Activated naive CD4-positive, alpha-beta T cell treated with anti-CD3 and anti-CD28 coated beads, Interleukin-2, amount 10 ng/mL, durations not matched to agents 7 days and 5 days (primary cell): Measurements from ENCODE around the gene TMEM134.
"Not testable (repeated sequence)": the region's sequence is repeated elsewhere in the genome, so short reads cannot be mapped to it uniquely, and the experiment has no call there.

ENCODE experiments used
- CTCF ChIA-PET: fragments of 350-600 bp; sonication (Branson Sonifier 250); formaldehyde crosslinking; loops from one replicate; lab custom pipeline; 2021; ENCODE audit warnings: antibody characterized with exemption; lab: Charles Lee
- DNase-seq: peaks from one replicate; pipeline ENCODE4 v3.0.0-alpha.2; 2020
- H3K27ac Mint-ChIP-seq: one replicate; pipeline ENCODE4 v1.8.0; 2021; ENCODE audit warnings: mild to moderate bottlenecking, moderate library complexity, mixed read lengths
- H3K27me3 Mint-ChIP-seq: one replicate; pipeline ENCODE4 v1.8.0; 2021; ENCODE audit warnings: mild to moderate bottlenecking, mixed read lengths
- H3K36me3 Mint-ChIP-seq: one replicate; pipeline ENCODE4 v1.8.0; 2021; ENCODE audit warnings: mixed read lengths
- H3K4me1 Mint-ChIP-seq: one replicate; pipeline ENCODE4 v1.8.0; 2021; ENCODE audit warnings: mixed read lengths
- H3K4me3 Mint-ChIP-seq: one replicate; pipeline ENCODE4 v1.8.0; 2021; ENCODE audit warnings: mild to moderate bottlenecking, moderate library complexity, mixed read lengths
- H3K9me3 Mint-ChIP-seq: one replicate; pipeline ENCODE4 v1.8.0; 2021; ENCODE audit warnings: mixed read lengths

Gene TMEM134

GRCh38 chr11:67429038-67429668 lies 39.9 kb downstream of the TMEM134 start:
- Mint-ChIP-seq H3K9me3 (no peaks in the 10 kb centered on the region), H3K4me1 (peaks cover 70% of the 10 kb centered on the region), H3K36me3 (peaks cover 14% of the 10 kb centered on the region), H3K27ac (peak overlapping the region; percentile 95), H3K4me3 (peak overlapping the region; percentile 98), H3K27me3 (peaks cover 6% of the 10 kb centered on the region)
- CTCF ChIA-PET: interaction anchor here (0.9 to 1.3 kb wide), 2 partner anchors 8 to 9 kb away, joined by 4 to 5 read pairs; partner anchors contain the start of gene PTPRCAP
- no peak for DNase-seq

GRCh38 chr11:67428052-67429001 lies 40.7 kb downstream of the TMEM134 start, which contains the start of gene RPS6KB2:
TSS of gene RPS6KB2 (plus strand) at chr11:67428494. CDS start at chr11:67428546, 52 bp downstream.
- peaks cover 64% of the 10 kb centered on the region for H3K4me1 Mint-ChIP-seq
- CTCF ChIA-PET: interaction anchor here (0.9 to 1.3 kb wide), 2 partner anchors 9 to 10 kb away, joined by 4 to 5 read pairs; partner anchors contain the start of gene PTPRCAP
- DNase-seq: peak; percentile 100
- peak within 1 kb of the TSS; percentile 98 for H3K4me3 Mint-ChIP-seq
- no peaks in the 10 kb centered on the region for H3K9me3 Mint-ChIP-seq
- peaks cover 13% of the 10 kb centered on the region for H3K36me3 Mint-ChIP-seq
- H3K27ac Mint-ChIP-seq: peak within 1 kb of the TSS; percentile 95
- H3K27me3 Mint-ChIP-seq: peaks cover 6% of the 10 kb centered on the region

GRCh38 chr11:67427364-67427859 lies 41.6 kb downstream of the TMEM134 start:
- Mint-ChIP-seq H3K4me3 (peak overlapping the region; percentile 98), H3K27ac (peak overlapping the region; percentile 95), H3K36me3 (peaks cover 10% of the 10 kb centered on the region), H3K4me1 (peaks cover 62% of the 10 kb centered on the region)
- DNase-seq, H3K9me3 Mint-ChIP-seq, H3K27me3 Mint-ChIP-seq, CTCF ChIA-PET: not testable (repeated sequence)

GRCh38 chr11:67423891-67424613 lies 45.0 kb downstream of the TMEM134 start:
- CTCF ChIA-PET: no interaction called here
- H3K27ac Mint-ChIP-seq: no peak overlapping the region
- peaks cover 2% of the 10 kb centered on the region for H3K36me3 Mint-ChIP-seq
- peaks cover 60% of the 10 kb centered on the region for H3K4me1 Mint-ChIP-seq
- peaks cover 18% of the 10 kb centered on the region for H3K27me3 Mint-ChIP-seq
- H3K4me3 Mint-ChIP-seq: no peak overlapping the region
- no peak for DNase-seq
- H3K9me3 Mint-ChIP-seq: no peaks in the 10 kb centered on the region

GRCh38 chr11:67423466-67423865 lies 45.6 kb downstream of the TMEM134 start:
- Mint-ChIP-seq H3K36me3 (no peaks in the 10 kb centered on the region), H3K9me3 (no peaks in the 10 kb centered on the region), H3K4me1 (peaks cover 63% of the 10 kb centered on the region), H3K4me3 (no peak overlapping the region), H3K27me3 (peaks cover 21% of the 10 kb centered on the region), H3K27ac (no peak overlapping the region)
- no peak for DNase-seq
- CTCF ChIA-PET: interaction anchor here (0.6 kb wide), 1 partner anchor 781 kb away, joined by 3 read pairs; no protein-coding TSS in a partner anchor

- H3K27me3 Mint-ChIP-seq: peaks cover 23% of the 10 kb centered on the region
- no peaks in the 10 kb centered on the region for H3K36me3 Mint-ChIP-seq
- CTCF ChIA-PET: interaction anchor here (0.6 kb wide), 1 partner anchor 781 kb away, joined by 3 read pairs; no protein-coding TSS in a partner anchor
- no peak overlapping the region for H3K4me3 Mint-ChIP-seq
- peaks cover 65% of the 10 kb centered on the region for H3K4me1 Mint-ChIP-seq
- DNase-seq: no peak
- H3K27ac Mint-ChIP-seq: no peak overlapping the region
- no peaks in the 10 kb centered on the region for H3K9me3 Mint-ChIP-seq
These were observed 46.2 kb downstream of the TMEM134 start for GRCh38 chr11:67422891-67423290.

- Mint-ChIP-seq H3K4me3 (peak overlapping the region; percentile 62), H3K9me3 (no peaks in the 10 kb centered on the region), H3K27me3 (peaks cover 27% of the 10 kb centered on the region), H3K27ac (peak overlapping the region; percentile 77), H3K4me1 (peaks cover 64% of the 10 kb centered on the region), H3K36me3 (no peaks in the 10 kb centered on the region)
- DNase-seq: no peak
- CTCF ChIA-PET: interaction anchor here (2.4 kb wide), 1 partner anchor 20 kb away, joined by 9 read pairs; the partner anchor contains the start of gene PPP1CA
These were observed 47.5 kb downstream of the TMEM134 start for GRCh38 chr11:67421430-67422031.

GRCh38 chr11:67420646-67421429 lies 48.2 kb downstream of the TMEM134 start:
- CTCF ChIA-PET: interaction anchor here (1.6 to 2.4 kb wide), 2 partner anchors 17 to 19 kb away, joined by 6 to 9 read pairs; partner anchors contain the start of genes PPP1CA and PTPRCAP
- peaks cover 67% of the 10 kb centered on the region for H3K4me1 Mint-ChIP-seq

GRCh38 chr11:67420147-67420645 lies 48.9 kb downstream of the TMEM134 start:
- peaks cover 36% of the 10 kb centered on the region for H3K27me3 Mint-ChIP-seq
- peak overlapping the region; percentile 76 for H3K4me3 Mint-ChIP-seq
- peak overlapping the region; percentile 56 for H3K27ac Mint-ChIP-seq
- CTCF ChIA-PET: interaction anchor here (1.6 to 2.4 kb wide), 2 partner anchors 18 to 19 kb away, joined by 6 to 9 read pairs; partner anchors contain the start of genes PPP1CA and PTPRCAP
- peaks cover 65% of the 10 kb centered on the region for H3K4me1 Mint-ChIP-seq
- H3K9me3 Mint-ChIP-seq: no peaks in the 10 kb centered on the region
- no peak for DNase-seq
- H3K36me3 Mint-ChIP-seq: no peaks in the 10 kb centered on the region

More at GRCh38 chr11:67420646-67421429, 48.2 kb downstream of the TMEM134 start:
- Mint-ChIP-seq H3K27ac (peak overlapping the region; percentile 77), H3K4me3 (peak overlapping the region; percentile 76), H3K27me3 (peaks cover 34% of the 10 kb centered on the region), H3K9me3 (no peaks in the 10 kb centered on the region), H3K36me3 (no peaks in the 10 kb centered on the region)
- peak; percentile 98 for DNase-seq

GRCh38 chr11:67419325-67420049 lies 49.6 kb downstream of the TMEM134 start:
- peak overlapping the region; percentile 65 for H3K27ac Mint-ChIP-seq
- H3K36me3 Mint-ChIP-seq: no peaks in the 10 kb centered on the region
- no peaks in the 10 kb centered on the region for H3K9me3 Mint-ChIP-seq
- DNase-seq: no peak
- CTCF ChIA-PET: interaction anchor here (1.1 to 2.4 kb wide), 3 partner anchors 11 to 19 kb away, joined by 3 to 9 read pairs (median 6); partner anchors contain the start of genes PPP1CA and PTPRCAP
- peaks cover 62% of the 10 kb centered on the region for H3K4me1 Mint-ChIP-seq
- H3K4me3 Mint-ChIP-seq: peak overlapping the region; percentile 76
- peaks cover 43% of the 10 kb centered on the region for H3K27me3 Mint-ChIP-seq

GRCh38 chr11:67418476-67419281 lies 50.4 kb downstream of the TMEM134 start:
- H3K4me1 Mint-ChIP-seq: peaks cover 64% of the 10 kb centered on the region
- H3K27me3 Mint-ChIP-seq: peaks cover 50% of the 10 kb centered on the region
- CTCF ChIA-PET: interaction anchor here (1.1 to 2.4 kb wide), 3 partner anchors 10 to 17 kb away, joined by 3 to 9 read pairs (median 6); partner anchors contain the start of gene PPP1CA
- peak overlapping the region; percentile 60 for H3K4me3 Mint-ChIP-seq
- DNase-seq: no peak
- H3K36me3 Mint-ChIP-seq: no peaks in the 10 kb centered on the region
- H3K27ac Mint-ChIP-seq: peak overlapping the region; percentile 65
- no peaks in the 10 kb centered on the region for H3K9me3 Mint-ChIP-seq
